ENCODE data around the gene ANG.
A peak's percentile ranks its signal among the peaks of the same experiment; 100 is the strongest.
"Not testable (repeated sequence)": the region's sequence is repeated elsewhere in the genome, so short reads cannot be mapped to it uniquely, and the experiment has no call there.

Gene ANG

GRCh38 chr14:20712904-20713303 lies 24.3 kb downstream of the ANG start:
- TF ChIP-seq CTCF (IDR thresholded peaks at IDR 0.05; ENCODE audit: low read depth, low read length): no peak
- no peak overlapping the region for H3K4me3 ChIP-seq (replicated peaks in 1 of 2; ENCODE audit: low read depth in 2 of 2, low read length in 2 of 2)
- DNase-seq (ENCODE audit: low read depth in 2 of 2): peak in 1 of 2 donors; percentile 15

GRCh38 chr14:20714593-20715250 lies 26.2 kb downstream of the ANG start:
- H3K4me3 ChIP-seq (replicated peaks in 1 of 2; ENCODE audit: low read depth in 2 of 2, low read length in 2 of 2): no peak overlapping the region
- no peak for TF ChIP-seq CTCF (IDR thresholded peaks at IDR 0.05; ENCODE audit: low read depth, low read length)
- peak; percentile 74 to 87 for DNase-seq (ENCODE audit: low read depth in 2 of 2)

GRCh38 chr14:20719777-20720176 lies 31.2 kb downstream of the ANG start:
- no peak overlapping the region for H3K4me3 ChIP-seq (replicated peaks in 1 of 2; ENCODE audit: low read depth in 2 of 2, low read length in 2 of 2)
- TF ChIP-seq CTCF (IDR thresholded peaks at IDR 0.05; ENCODE audit: low read depth, low read length): no peak
- DNase-seq (ENCODE audit: low read depth in 2 of 2): no peak

GRCh38 chr14:20720741-20721140 lies 32.2 kb downstream of the ANG start:
- no peak for TF ChIP-seq CTCF (IDR thresholded peaks at IDR 0.05; ENCODE audit: low read depth, low read length)
- no peak for DNase-seq (ENCODE audit: low read depth in 2 of 2)
- no peak overlapping the region for H3K4me3 ChIP-seq (replicated peaks in 1 of 2; ENCODE audit: low read depth in 2 of 2, low read length in 2 of 2)

- H3K4me3 ChIP-seq (replicated peaks in 1 of 2; ENCODE audit: low read depth in 2 of 2, low read length in 2 of 2): no peak overlapping the region
- TF ChIP-seq CTCF (IDR thresholded peaks at IDR 0.05; ENCODE audit: low read depth, low read length): no peak
- no peak for DNase-seq (ENCODE audit: low read depth in 2 of 2)
Measured at GRCh38 chr14:20722016-20722415, 33.5 kb downstream of the ANG start.

- H3K4me3 ChIP-seq (replicated peaks in 1 of 2; ENCODE audit: low read depth in 2 of 2, low read length in 2 of 2): no peak overlapping the region
- TF ChIP-seq CTCF (IDR thresholded peaks at IDR 0.05; ENCODE audit: low read depth, low read length): no peak
- DNase-seq (ENCODE audit: low read depth in 2 of 2): no peak
Measured at GRCh38 chr14:20723488-20723887, 34.9 kb downstream of the ANG start.

- not testable (repeated sequence) for DNase-seq (ENCODE audit: low read depth in 2 of 2); H3K4me3 ChIP-seq (replicated peaks in 1 of 2; ENCODE audit: low read depth in 2 of 2, low read length in 2 of 2)
Measured at GRCh38 chr14:20726121-20726520, 37.6 kb downstream of the ANG start.

All from cardiac fibroblast (primary cell).